RWPE1 (cell line): Measurements from ENCODE around the gene TMEM80.
"Not testable (repeated sequence)": the region's sequence is repeated elsewhere in the genome, so short reads cannot be mapped to it uniquely, and the experiment has no call there.

Experiments
- CTCF ChIA-PET: fragments of 350-600 bp; sonication (Branson Sonifier 250); formaldehyde crosslinking; extraction: SDS; loops from one replicate; lab custom pipeline; 2021; lab: Yijun Ruan, JAX
- POLR2A ChIA-PET: fragments of 400-600 bp; formaldehyde crosslinking; extraction: SDS; loops from one replicate; lab custom pipeline; 2020; ENCODE audit warnings: antibody characterized with exemption; ENCODE audit not compliant: low non-redundant PET; lab: Yijun Ruan, JAX
- DNase-seq: peaks from one replicate; pipeline ENCODE4 v3.0.0; 2012; ENCODE audit warnings: low spot score
- H3K27ac ChIP-seq: fragments of 450-650 bp; 2 replicates; pipeline ENCODE4 v1.5.1; 2017
- CTCF ChIP-seq: fragments of 450-650 bp; conservative IDR thresholded peaks from 2 replicates; pipeline ENCODE4 v1.5.1; 2017; ENCODE audit warnings: low read depth, mild to moderate bottlenecking

The TMEM80 gene

GRCh38 chr11:695538-696248 is at the start of gene TMEM80:
TSS of gene TMEM80 (plus strand) at chr11:695816. CDS start at chr11:695828, 12 bp downstream.
- no peak for TF ChIP-seq CTCF
- peak within 1 kb of the TSS; percentile 97 for H3K27ac ChIP-seq
- ChIA-PET CTCF (interaction anchor here (3.5 kb wide), 1 partner anchor 28 kb away, joined by 18 read pairs; no protein-coding TSS in a partner anchor), POLR2A (interaction anchor here (0.5 to 1.8 kb wide), 2 partner anchors 11 to 32 kb away, joined by 3 to 5 read pairs; no protein-coding TSS in a partner anchor)
- DNase-seq: peak; percentile 89

GRCh38 chr11:646214-646613 is 49.4 kb upstream of the TMEM80 start:
- H3K27ac ChIP-seq: peak overlapping the region; percentile 68; the same call in 1 of the 2 replicates
- no peak for DNase-seq
- POLR2A ChIA-PET: no interaction called here
- CTCF ChIA-PET: interaction anchor here (1.5 kb wide), 1 partner anchor 106 kb away, joined by 4 read pairs; no protein-coding TSS in a partner anchor
- no peak for TF ChIP-seq CTCF

- peak overlapping the region; percentile 27; the same call in 1 of the 2 replicates for H3K27ac ChIP-seq
- DNase-seq, CTCF ChIA-PET, POLR2A ChIA-PET: not testable (repeated sequence)
Observed at GRCh38 chr11:647672-648158, 47.9 kb upstream of the TMEM80 start.

- no peak for TF ChIP-seq CTCF
- CTCF ChIA-PET: no interaction called here
- 0 out of 2 replicates have a peak overlapping the region, but pooled peaks have one; percentile 9 for H3K27ac ChIP-seq
- POLR2A ChIA-PET: no interaction called here
- DNase-seq: no peak
Observed at GRCh38 chr11:650482-650881, 45.1 kb upstream of the TMEM80 start.

GRCh38 chr11:653136-653535 is 42.5 kb upstream of the TMEM80 start:
- H3K27ac ChIP-seq, CTCF ChIA-PET, POLR2A ChIA-PET, DNase-seq: not testable (repeated sequence)

- TF ChIP-seq CTCF: no peak
- H3K27ac ChIP-seq: no peak overlapping the region
- POLR2A ChIA-PET: no interaction called here
- CTCF ChIA-PET: no interaction called here
- no peak for DNase-seq
Observed at GRCh38 chr11:653837-654236, 41.8 kb upstream of the TMEM80 start.

- peak overlapping the region; percentile 87 for H3K27ac ChIP-seq
- CTCF ChIA-PET, DNase-seq: not testable (repeated sequence)
- POLR2A ChIA-PET: interaction anchor here (0.6 kb wide), 1 partner anchor 47 kb away, joined by 4 read pairs; no protein-coding TSS in a partner anchor
Observed at GRCh38 chr11:654444-654843, 41.2 kb upstream of the TMEM80 start.

- H3K27ac ChIP-seq: peak overlapping the region; percentile 87
- DNase-seq: no peak
- TF ChIP-seq CTCF: no peak
- ChIA-PET CTCF (interaction anchor here (0.6 to 0.7 kb wide), 2 partner anchors 25 to 30 kb away, joined by 3 read pairs; no protein-coding TSS in a partner anchor), POLR2A (interaction anchor here (0.6 kb wide), 1 partner anchor 46 kb away, joined by 4 read pairs; no protein-coding TSS in a partner anchor)
Observed at GRCh38 chr11:655036-655726, 40.4 kb upstream of the TMEM80 start.
